Stimulated activated CD8-positive, alpha-beta memory T cell treated with anti-CD3 and anti-CD28 coated beads, Interleukin-12 subunit alpha, Interleukin-12 subunit beta, amount 100 ng/mL, for 24 hours (primary cell): ENCODE results near the gene TSHZ2.
"Not testable (repeated sequence)": the region's sequence is repeated elsewhere in the genome, so short reads cannot be mapped to it uniquely, and the experiment has no call there.

Experiments used
- DNase-seq: peaks from one replicate; pipeline ENCODE4 v3.0.0-alpha.2; 2020; ENCODE audit errors: extremely low read depth

The TSHZ2 gene

GRCh38 chr20:52998268-52998667 is 26.1 kb downstream of the TSHZ2 start:
- DNase-seq: no peak

DNA sequence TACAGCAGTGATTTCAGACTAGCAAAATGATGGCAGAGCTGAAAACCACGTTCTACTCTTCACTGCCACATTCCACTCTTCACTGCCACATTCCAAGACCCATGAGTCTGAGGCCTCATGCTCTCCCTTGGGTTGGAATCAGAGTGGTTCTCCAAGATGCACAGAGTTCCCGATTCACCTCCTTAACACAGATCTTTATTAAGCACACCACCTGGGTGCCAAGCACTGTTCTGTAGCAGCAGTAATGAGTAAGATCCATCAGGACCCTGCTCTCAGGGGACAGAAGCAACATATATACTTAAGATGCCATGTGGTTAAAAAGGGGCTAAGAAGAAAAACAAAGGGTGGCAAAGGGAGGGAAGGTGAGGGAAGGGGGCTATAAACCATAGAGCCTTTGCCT is 26.9 kb downstream of the TSHZ2 start:
- no peak for DNase-seq

- DNase-seq: no peak
Observed at GRCh38 chr20:53001498-53002301, 29.5 kb downstream of the TSHZ2 start.

- no peak for DNase-seq
Observed at GRCh38 chr20:53002786-53003185, 30.6 kb downstream of the TSHZ2 start.

GRCh38 chr20:53003420-53004154 is 31.4 kb downstream of the TSHZ2 start:
- DNase-seq: no peak

- DNase-seq: no peak
Observed at GRCh38 chr20:53004267-53004813, 32.2 kb downstream of the TSHZ2 start.

GRCh38 chr20:53009979-53010735 is 38.0 kb downstream of the TSHZ2 start:
- no peak for DNase-seq

DNA sequence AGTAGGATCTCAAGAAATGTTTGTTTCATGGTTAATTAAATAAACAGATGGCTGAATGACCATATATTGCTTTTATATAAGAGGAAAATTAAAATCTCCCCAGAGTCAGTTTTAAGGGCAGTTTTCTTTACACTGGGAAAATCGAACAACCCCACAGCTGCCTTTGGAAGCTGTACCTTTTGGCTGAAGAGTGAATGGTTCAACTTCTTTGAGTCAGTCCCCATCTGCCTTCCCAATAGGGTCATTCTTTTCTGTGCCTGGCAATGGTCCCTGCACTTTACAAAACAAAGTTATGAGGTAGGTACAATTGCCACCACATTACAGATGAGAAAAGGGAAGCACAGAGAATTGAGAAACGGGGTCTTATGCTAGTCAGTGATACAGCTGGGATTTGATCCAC is 39.5 kb downstream of the TSHZ2 start:
- no peak for DNase-seq

DNA sequence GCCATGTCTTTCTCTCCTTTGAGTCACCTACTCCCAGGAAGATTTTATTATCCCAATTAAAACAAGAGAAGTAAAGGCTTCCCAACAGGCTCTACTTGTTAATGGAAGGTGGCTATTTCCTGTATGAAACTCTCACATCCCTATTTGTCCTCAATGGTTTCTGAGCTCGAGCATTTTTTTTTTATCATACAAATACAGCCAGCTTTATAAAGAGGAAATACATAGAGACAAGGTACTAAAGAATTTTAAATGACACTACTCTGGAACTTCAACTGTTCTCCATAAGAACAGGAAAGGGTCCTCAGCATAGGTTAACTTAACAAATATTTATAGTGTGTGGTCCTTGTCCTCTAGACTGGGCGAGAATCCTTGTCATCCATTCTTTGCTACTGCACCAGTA is 41.0 kb downstream of the TSHZ2 start:
- DNase-seq: no peak

GRCh38 chr20:53013847-53014246 is 41.7 kb downstream of the TSHZ2 start:
- DNase-seq: no peak

- no peak for DNase-seq
Observed at GRCh38 chr20:53016071-53016470, 43.9 kb downstream of the TSHZ2 start.

GRCh38 chr20:53016534-53017042 is 44.4 kb downstream of the TSHZ2 start:
- DNase-seq: no peak

GRCh38 chr20:53017206-53017605 is 45.0 kb downstream of the TSHZ2 start:
- DNase-seq: no peak

- no peak for DNase-seq
Observed at GRCh38 chr20:53019464-53019863, 47.3 kb downstream of the TSHZ2 start.

DNA sequence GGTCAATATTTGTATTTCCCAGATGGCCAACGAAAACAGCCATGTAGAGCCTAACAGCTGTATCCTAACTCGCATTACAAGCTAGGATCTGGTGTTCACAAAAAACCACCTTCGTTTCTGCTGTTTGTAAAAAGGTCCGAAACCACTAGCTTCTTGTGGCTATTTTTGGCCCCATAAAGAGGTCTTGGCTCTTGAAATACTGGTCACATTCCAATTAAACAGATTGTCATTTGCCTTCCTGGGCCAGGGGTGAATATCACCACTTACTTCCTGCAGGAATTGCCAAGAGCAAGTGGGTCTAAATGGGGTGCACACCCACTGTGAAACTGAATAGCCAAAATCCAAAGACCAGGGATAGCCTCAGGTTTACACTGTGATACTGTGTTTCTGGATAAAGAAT is 48.2 kb downstream of the TSHZ2 start:
- DNase-seq: no peak

- DNase-seq: no peak
Observed at GRCh38 chr20:53020834-53021233, 48.7 kb downstream of the TSHZ2 start.

DNA sequence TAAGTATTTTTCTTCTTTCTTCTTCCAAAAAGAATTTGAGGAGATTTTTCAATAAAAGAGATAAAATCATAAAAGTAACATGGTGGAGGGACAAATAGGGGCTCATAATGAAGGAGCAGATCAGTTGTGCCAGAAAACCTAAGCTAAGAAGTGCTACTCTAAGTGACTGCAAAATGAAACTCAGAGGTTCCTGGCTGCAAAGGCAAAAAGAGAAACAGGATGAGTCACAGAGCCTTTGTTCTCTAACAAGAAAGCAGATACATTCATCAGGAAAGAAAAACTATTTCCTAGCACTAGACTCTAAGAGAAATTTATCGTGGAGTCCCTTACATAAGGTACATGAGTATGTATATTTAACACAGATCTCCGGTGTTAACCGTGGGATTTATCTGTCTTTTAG is 49.8 kb downstream of the TSHZ2 start:
- no peak for DNase-seq

DNA sequence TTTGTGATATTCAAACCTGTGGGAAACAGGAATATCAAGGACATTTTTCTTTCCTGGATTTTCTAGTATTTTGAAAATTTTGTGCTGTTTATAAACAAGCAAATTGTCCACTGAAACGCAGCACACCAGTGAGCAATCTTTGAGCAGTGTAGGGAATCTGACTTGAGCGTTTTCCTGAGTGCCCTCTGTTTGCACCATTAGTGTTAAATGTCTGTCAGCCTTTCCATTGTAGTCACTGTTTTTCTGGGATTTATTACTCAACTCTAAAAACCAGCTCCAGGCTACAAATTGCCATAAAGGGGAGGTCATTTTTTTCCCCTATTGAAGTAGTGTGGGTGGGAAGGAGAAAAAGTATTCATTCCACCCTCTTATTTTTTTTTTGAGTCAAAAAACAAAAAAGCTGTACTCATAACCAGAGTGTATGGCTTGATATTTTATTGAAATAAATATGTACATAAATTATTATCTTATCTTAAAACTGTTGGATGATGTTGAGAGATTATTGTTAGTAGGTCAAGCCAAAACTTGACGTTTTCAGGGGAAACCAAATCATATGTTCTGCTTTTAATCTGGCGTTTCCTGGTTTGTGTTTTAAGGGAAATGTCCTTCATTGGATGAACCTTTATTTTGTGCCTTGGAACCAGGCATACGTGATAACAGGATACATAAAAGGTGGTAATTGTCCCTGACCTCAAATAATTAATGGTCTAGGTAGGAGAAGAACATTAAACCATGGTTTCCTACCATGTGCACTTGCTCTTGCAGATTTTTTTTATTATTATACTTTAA is 51.8 kb downstream of the TSHZ2 start:
- no peak for DNase-seq

DNA sequence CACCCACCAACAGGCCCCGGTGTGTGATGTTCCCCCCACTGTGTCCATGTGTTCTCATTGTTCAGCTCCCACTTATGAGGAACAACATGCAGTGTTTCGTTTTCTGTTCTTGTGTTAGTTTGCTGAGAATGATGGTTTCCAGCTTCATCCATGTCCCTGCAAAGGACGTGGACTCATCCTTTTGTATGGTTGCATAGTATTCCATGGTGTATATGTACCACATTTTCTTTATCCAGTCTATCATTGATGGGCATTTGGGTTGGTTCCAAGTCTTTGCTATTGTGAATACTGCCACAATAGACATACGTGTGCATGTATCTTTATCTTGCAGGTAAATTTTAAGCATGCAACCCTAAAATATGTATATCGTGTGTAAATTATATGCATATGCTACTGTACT is 52.5 kb downstream of the TSHZ2 start:
- DNase-seq: not testable (repeated sequence)

DNA sequence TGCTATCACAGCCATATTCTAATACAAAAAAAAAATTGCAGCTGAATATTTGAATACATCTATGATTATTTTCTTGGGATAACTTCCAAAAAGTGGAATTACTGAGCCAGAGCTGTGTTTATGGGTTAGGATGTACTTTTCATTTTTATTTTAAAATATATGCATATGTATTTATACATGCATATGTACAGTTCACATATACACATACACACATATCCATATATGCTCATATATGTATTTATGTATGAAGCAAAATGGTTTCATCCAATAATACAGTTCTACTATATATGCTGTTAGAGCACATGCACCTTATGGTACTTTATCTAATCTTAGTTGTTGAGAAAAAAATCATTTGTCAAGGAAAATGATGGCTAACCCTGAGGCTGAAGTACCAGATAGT is 54.9 kb downstream of the TSHZ2 start:
- no peak for DNase-seq

- DNase-seq: no peak
Observed at GRCh38 chr20:53028337-53029007, 56.3 kb downstream of the TSHZ2 start.
